IPS-15b (cell line): ENCODE measurements around the gene SPATA12.

Source experiments
- H3K27me3 ChIP-seq: one replicate; pipeline ENCODE4 v1.6.1; 2013; ENCODE audit warnings: low read length; ENCODE audit not compliant: control insufficient read depth, insufficient read depth
- H3K36me3 ChIP-seq: one replicate; pipeline ENCODE4 v1.6.1; 2013; ENCODE audit warnings: low read length; ENCODE audit not compliant: control insufficient read depth, insufficient read depth
- H3K4me1 ChIP-seq: one replicate; pipeline ENCODE4 v1.6.1; 2013; ENCODE audit warnings: mild to moderate bottlenecking, low read length; ENCODE audit not compliant: control insufficient read depth, insufficient read depth
- H3K4me3 ChIP-seq: one replicate; pipeline ENCODE4 v1.5.1; 2013; ENCODE audit warnings: low read depth, low read length
- H3K9ac ChIP-seq: one replicate; pipeline ENCODE4 v1.6.1; 2013; ENCODE audit warnings: low read depth, mild to moderate bottlenecking, low read length
- H3K9me3 ChIP-seq: one replicate; pipeline ENCODE4 v1.6.1; 2013; ENCODE audit warnings: mild to moderate bottlenecking, low read length; ENCODE audit not compliant: control insufficient read depth, insufficient read depth

The SPATA12 gene

DNA sequence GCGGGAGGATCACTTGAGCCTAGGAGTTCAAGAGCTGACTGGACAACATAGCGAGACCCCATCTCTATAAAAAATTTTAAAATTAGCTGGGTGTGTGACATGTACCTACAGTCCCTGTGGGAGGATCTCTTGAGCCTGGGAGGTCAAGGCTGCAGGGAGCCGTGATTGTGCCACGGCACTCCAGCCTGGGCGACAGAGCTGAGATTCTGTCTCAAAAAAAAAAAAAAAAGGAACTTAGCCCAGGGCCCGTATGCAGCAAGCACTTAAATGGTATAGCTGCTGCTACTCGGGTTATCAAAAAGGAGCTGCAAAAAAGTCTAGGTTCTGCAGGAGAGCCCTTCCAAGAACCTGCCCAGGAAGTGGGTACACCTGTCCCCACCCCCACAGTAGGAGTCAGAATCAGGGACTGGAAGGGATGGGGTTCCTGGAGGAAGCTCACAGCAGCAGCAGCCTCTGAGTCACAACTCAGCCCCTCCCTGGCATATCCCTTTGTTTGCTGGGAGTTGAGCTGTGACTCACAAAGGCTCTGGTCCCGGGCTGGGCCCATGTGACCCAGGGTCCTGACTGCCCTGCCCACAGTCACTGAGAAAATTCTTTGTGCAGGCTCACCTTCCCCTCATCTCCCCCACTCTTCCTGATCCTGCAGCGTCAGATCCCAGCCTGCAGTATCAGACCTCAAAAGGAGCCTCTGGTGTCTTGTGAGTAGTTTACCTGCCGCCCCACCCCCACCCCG, at the start of gene SPATA12:
TSS of gene SPATA12 (plus strand) at position 576 of the 733 bp plus-strand sequence. CDS start 13,031 bp downstream, outside the sequence.
- peaks cover 12% of the 10 kb centered on the region for H3K4me1 ChIP-seq
- H3K27me3 ChIP-seq = no peaks in the 10 kb centered on the region
- no peaks in the 10 kb centered on the region for H3K36me3 ChIP-seq
- no peak within 1 kb of the TSS for H3K4me3 ChIP-seq
- H3K9ac ChIP-seq = no peak within 1 kb of the TSS
- H3K9me3 ChIP-seq = no peaks in the 10 kb centered on the region

GRCh38 chr3:57011022-57011421, 49.4 kb upstream of the SPATA12 start:
- Histone ChIP-seq H3K4me3 (no peak overlapping the region), H3K36me3 (no peaks in the 10 kb centered on the region), H3K27me3 (no peaks in the 10 kb centered on the region), H3K4me1 (peaks cover 8% of the 10 kb centered on the region), H3K9ac (no peak overlapping the region), H3K9me3 (no peaks in the 10 kb centered on the region)

GRCh38 chr3:57012847-57013246, 47.6 kb upstream of the SPATA12 start:
- Histone ChIP-seq H3K4me1 (peaks cover 5% of the 10 kb centered on the region), H3K36me3 (no peaks in the 10 kb centered on the region), H3K27me3 (no peaks in the 10 kb centered on the region), H3K9me3 (no peaks in the 10 kb centered on the region), H3K4me3 (no peak overlapping the region), H3K9ac (no peak overlapping the region)

- H3K36me3 ChIP-seq = no peaks in the 10 kb centered on the region
- H3K4me3 ChIP-seq = no peak overlapping the region
- H3K9ac ChIP-seq = peak overlapping the region; percentile 65
- no peaks in the 10 kb centered on the region for H3K9me3 ChIP-seq
- peaks cover 5% of the 10 kb centered on the region for H3K4me1 ChIP-seq
- H3K27me3 ChIP-seq = no peaks in the 10 kb centered on the region
Measured at GRCh38 chr3:57015350-57015729, 45.1 kb upstream of the SPATA12 start.

DNA sequence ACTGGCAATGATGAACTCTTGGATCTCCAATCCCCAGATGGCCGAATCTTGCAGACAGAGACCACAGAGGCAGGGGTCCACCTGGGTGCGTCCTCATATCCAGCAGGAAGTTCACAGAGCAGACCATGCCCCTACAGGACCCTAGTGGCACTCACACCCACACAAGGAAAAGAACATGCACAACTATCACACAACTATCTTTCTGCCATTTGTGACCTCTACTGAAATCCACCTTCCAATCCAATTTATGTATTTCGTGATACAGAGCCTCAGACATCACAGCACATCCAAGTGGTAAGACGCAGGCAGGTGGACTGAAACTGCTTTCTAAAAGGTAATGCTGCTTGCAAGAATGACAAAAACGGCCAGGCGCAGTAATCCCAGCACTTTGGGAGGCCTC, 44.6 kb upstream of the SPATA12 start:
- Histone ChIP-seq H3K9me3 (no peaks in the 10 kb centered on the region), H3K27me3 (no peaks in the 10 kb centered on the region), H3K4me3 (no peak overlapping the region), H3K9ac (no peak overlapping the region), H3K36me3 (no peaks in the 10 kb centered on the region), H3K4me1 (peaks cover 5% of the 10 kb centered on the region)

DNA sequence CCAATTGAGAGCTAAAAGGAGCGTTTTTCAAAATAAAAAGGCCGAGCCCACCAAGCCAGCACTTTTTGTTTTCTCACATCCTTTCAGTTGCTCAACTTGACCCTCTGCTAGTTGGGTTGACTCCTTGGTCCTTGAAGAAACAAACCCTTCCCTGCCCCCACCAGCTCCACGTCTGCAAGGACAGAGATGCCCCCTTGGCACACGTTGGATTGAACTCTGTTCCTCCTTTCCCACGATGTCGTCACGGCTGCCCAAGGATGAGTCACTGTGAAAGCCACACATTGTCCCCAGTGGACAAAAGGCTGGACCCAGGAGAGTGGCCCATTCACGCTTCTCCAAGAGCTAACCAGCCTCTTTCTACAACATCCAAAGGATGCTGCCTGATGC, 43.0 kb upstream of the SPATA12 start:
- Histone ChIP-seq H3K4me1 (peaks cover 5% of the 10 kb centered on the region), H3K36me3 (no peaks in the 10 kb centered on the region), H3K27me3 (no peaks in the 10 kb centered on the region), H3K4me3 (no peak overlapping the region), H3K9ac (no peak overlapping the region), H3K9me3 (no peaks in the 10 kb centered on the region)

GRCh38 chr3:57018246-57018645, 42.2 kb upstream of the SPATA12 start:
- Histone ChIP-seq H3K9me3 (no peaks in the 10 kb centered on the region), H3K36me3 (no peaks in the 10 kb centered on the region), H3K9ac (no peak overlapping the region), H3K27me3 (no peaks in the 10 kb centered on the region), H3K4me3 (no peak overlapping the region), H3K4me1 (peaks cover 5% of the 10 kb centered on the region)

DNA sequence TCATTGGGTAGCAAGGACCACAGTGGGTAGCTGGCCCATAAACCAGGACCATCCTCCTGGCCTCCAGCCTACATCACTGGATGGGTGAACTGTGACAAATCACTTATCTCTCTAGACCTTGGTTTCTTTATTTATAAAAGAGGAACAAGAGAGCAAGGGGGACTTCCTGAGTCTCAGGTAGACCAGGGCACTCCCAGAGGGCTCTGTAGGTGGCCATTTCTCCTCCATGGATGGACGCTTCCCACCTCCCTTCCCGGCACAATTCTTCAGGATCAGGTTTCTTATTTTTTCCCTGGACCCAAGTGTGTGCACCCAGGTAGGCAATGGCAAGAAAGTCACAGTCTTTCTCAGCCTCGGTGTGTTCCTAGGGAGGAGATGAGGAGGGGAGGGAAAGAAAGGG, 41.4 kb upstream of the SPATA12 start:
- H3K27me3 ChIP-seq = no peaks in the 10 kb centered on the region
- H3K4me1 ChIP-seq = peaks cover 5% of the 10 kb centered on the region
- H3K4me3 ChIP-seq = no peak overlapping the region

GRCh38 chr3:57025237-57025636, 35.2 kb upstream of the SPATA12 start:
- Histone ChIP-seq H3K27me3 (no peaks in the 10 kb centered on the region), H3K4me1 (no peaks in the 10 kb centered on the region), H3K9ac (no peak overlapping the region), H3K4me3 (no peak overlapping the region), H3K9me3 (no peaks in the 10 kb centered on the region), H3K36me3 (no peaks in the 10 kb centered on the region)

More for the DNA sequence above, 41.4 kb upstream of the SPATA12 start:
- no peaks in the 10 kb centered on the region for H3K9me3 ChIP-seq
- no peaks in the 10 kb centered on the region for H3K36me3 ChIP-seq
- no peak overlapping the region for H3K9ac ChIP-seq

DNA sequence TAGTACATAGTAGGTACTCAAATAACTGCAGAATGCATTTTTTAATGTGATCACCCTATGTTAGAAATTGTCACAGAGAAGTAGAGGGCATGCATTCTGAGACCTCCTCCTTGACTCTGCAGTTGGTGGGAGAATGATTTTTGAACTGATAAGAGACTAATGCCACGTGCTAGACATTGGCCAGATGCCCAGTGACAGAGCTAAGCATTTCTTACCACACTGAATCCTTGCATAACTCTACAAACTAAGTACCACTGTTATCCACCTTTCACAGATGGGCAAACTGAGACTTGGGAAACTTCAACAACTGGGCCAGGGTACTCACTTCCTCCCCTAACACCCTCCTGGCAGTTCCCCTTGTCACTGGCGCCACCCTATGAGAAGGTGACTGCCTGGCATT, 33.5 kb upstream of the SPATA12 start:
- Histone ChIP-seq H3K36me3 (no peaks in the 10 kb centered on the region), H3K4me3 (no peak overlapping the region), H3K9me3 (no peaks in the 10 kb centered on the region), H3K4me1 (no peaks in the 10 kb centered on the region), H3K27me3 (no peaks in the 10 kb centered on the region), H3K9ac (no peak overlapping the region)

DNA sequence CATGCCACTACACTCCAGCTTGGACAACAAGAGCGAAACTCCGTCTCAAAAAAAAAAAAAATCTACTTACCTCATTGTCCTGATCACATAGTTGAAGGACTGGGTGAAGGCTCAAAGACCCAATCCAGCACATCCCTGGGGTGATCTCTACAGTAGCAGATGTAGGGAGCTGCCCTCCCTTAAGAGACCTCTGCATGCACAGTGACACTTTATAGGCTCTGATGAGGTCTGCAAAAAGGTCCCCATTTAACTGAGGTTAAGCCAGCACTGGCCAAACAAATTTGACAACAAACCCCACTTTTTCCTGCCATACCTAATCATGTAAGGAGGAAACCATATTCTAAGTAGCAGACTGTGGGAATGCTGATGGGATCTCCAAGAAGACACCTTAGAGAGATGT, 31.1 kb upstream of the SPATA12 start:
- no peaks in the 10 kb centered on the region for H3K9me3 ChIP-seq
- H3K36me3 ChIP-seq = no peaks in the 10 kb centered on the region
- no peaks in the 10 kb centered on the region for H3K4me1 ChIP-seq
- H3K4me3 ChIP-seq = no peak overlapping the region
- H3K27me3 ChIP-seq = no peaks in the 10 kb centered on the region
- no peak overlapping the region for H3K9ac ChIP-seq

DNA sequence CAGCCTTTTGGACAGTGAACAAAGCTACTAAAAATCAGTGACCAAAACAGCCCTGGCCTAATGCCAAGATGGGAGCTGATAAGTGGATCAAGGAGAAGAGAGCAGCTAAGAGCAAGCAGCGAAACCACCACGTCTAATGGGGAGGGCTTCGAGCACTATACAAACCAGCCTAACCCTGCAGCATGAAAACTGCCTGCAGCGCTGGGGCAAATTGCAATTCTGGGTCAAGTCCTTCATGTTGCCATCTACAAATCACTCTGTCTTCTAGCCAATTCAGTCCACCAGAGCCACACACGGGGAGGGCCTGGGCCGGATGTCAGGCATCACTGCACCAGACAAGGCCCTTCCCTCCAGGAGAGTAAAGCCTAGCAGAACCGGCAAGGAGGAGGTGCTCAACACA, 30.5 kb upstream of the SPATA12 start:
- Histone ChIP-seq H3K4me3 (no peak overlapping the region), H3K9ac (no peak overlapping the region), H3K4me1 (no peaks in the 10 kb centered on the region), H3K27me3 (no peaks in the 10 kb centered on the region), H3K9me3 (no peaks in the 10 kb centered on the region), H3K36me3 (no peaks in the 10 kb centered on the region)
